ENCODE data around the gene LRCH4. TPM values are rescaled to one million over a fixed set of nuclear protein-coding genes. Genes with fewer than 3 reads are reported as not detected.

Gene LRCH4
- total and polyA plus RNA-seq, 2 donors (not counting 1 experiment from before 2014, with no cell fraction given): 288 to 289 TPM

- Histone ChIP-seq H3K27me3 (replicated peaks in 1 of 4; ENCODE audit: control extremely low read depth in 1 of 4, control insufficient read depth in 3 of 4, insufficient read depth in 4 of 4, low read length in 3 of 4) (no peaks in the 10 kb centered on the region), H3K4me3 (ENCODE audit: control extremely low read depth in 1 of 5, extremely low read depth in 1 of 5, insufficient read depth in 1 of 5, low read depth in 2 of 5, low read length in 4 of 5) (no peak overlapping the region), H3K9ac (ENCODE audit: low read length) (peak overlapping the region; percentile 14), H3K27ac (ENCODE audit: low read length in 2 of 2) (peak overlapping the region in 1 of 2 donors; percentile 12), H4K20me1 (ENCODE audit: control insufficient read depth, insufficient read depth, low read length, poor library complexity, severe bottlenecking) (no peaks in the 10 kb centered on the region), H3K36me3 (replicated peaks in 1 of 2; ENCODE audit: control extremely low read depth in 1 of 2, control insufficient read depth in 1 of 2, extremely low read depth in 1 of 2, insufficient read depth in 2 of 2, low read length in 1 of 2) (no peaks in the 10 kb centered on the region), H2AFZ (ENCODE audit: insufficient read depth, low read depth, low read length, poor library complexity, severe bottlenecking) (peak overlapping the region; percentile 30), H3K9me3 (ENCODE audit: control extremely low read depth in 1 of 3, control insufficient read depth in 2 of 3, insufficient read depth in 1 of 3, low read length in 2 of 3) (peaks cover 0 to 3% (median 0%) of the 10 kb centered on the region in 3 donors), H3K4me1 (ENCODE audit: control insufficient read depth in 2 of 2, insufficient read depth in 2 of 2, low read length in 2 of 2) (peaks cover 36 to 57% of the 10 kb centered on the region in 2 donors), H3K4me2 (replicated peaks; ENCODE audit: low read depth, low read length, poor library complexity, severe bottlenecking) (peak overlapping the region; percentile 38), H3K79me2 (ENCODE audit: control insufficient read depth, insufficient read depth, low read length) (peaks cover 42% of the 10 kb centered on the region)
- ChIA-PET POLR2A (interaction anchor here (0.6 kb wide), 1 partner anchor 314 kb away, joined by 9 read pairs; no protein-coding TSS in a partner anchor), CTCF (interaction anchor here (0.9 to 6.5 kb wide), 5 partner anchors 10 to 146 kb away, joined by 3 to 67 read pairs (median 4); no protein-coding TSS in a partner anchor)
- peaks cover 72% of the 10 kb centered on the region for H3K4me1 Mint-ChIP-seq
- no peaks in the 10 kb centered on the region for H3K9me3 Mint-ChIP-seq (ENCODE audit: insufficient read depth)
- no peaks in the 10 kb centered on the region for H3K27me3 Mint-ChIP-seq
- peak overlapping the region; percentile 43 for H3K27ac Mint-ChIP-seq
- WGBS (ENCODE audit: insufficient coverage): 70% methylated on average over 2 of the region's 3 CpGs
- no peak for DNase-seq
- intact Hi-C loops (cut with micrococcal nuclease): no loop called here
- ATAC-seq (ENCODE audit: low read depth): peak; percentile 31
- TF ChIP-seq EZH2 (IDR thresholded peaks at IDR 0.05; ENCODE audit: borderline replicate concordance, insufficient read depth, low read depth, low read length, poor library complexity, severe bottlenecking) (no peak), CTCF (IDR thresholded peaks at IDR 0.05) (no peak)
- peak overlapping the region; percentile 35 for H3K4me3 Mint-ChIP-seq
Measured at GRCh38 chr7:100545360-100546128, 40.4 kb downstream of the LRCH4 start.

GRCh38 chr7:100544967-100545359, 41.0 kb downstream of the LRCH4 start:
- CTCF ChIA-PET: interaction anchor here (0.8 to 6.5 kb wide), 6 partner anchors 11 to 147 kb away, joined by 3 to 67 read pairs (median 4); no protein-coding TSS in a partner anchor

More at GRCh38 chr7:100544967-100545359, 41.0 kb downstream of the LRCH4 start:
- peak overlapping the region; percentile 35 for H3K4me3 Mint-ChIP-seq
- H3K27me3 ChIP-seq (replicated peaks in 1 of 4; ENCODE audit: control extremely low read depth in 1 of 4, control insufficient read depth in 3 of 4, insufficient read depth in 4 of 4, low read length in 3 of 4): no peaks in the 10 kb centered on the region
- DNase-seq (no peak), ATAC-seq (ENCODE audit: low read depth) (no peak)
- H3K4me3 ChIP-seq (ENCODE audit: control extremely low read depth in 1 of 5, extremely low read depth in 1 of 5, insufficient read depth in 1 of 5, low read depth in 2 of 5, low read length in 4 of 5): no peak overlapping the region
- H3K4me1 Mint-ChIP-seq: peaks cover 69% of the 10 kb centered on the region
- H3K36me3 ChIP-seq (replicated peaks in 1 of 2; ENCODE audit: control extremely low read depth in 1 of 2, control insufficient read depth in 1 of 2, extremely low read depth in 1 of 2, insufficient read depth in 2 of 2, low read length in 1 of 2): no peaks in the 10 kb centered on the region
- no peak for TF ChIP-seq CTCF (IDR thresholded peaks at IDR 0.05)
- no peak for TF ChIP-seq EZH2 (IDR thresholded peaks at IDR 0.05; ENCODE audit: borderline replicate concordance, insufficient read depth, low read depth, low read length, poor library complexity, severe bottlenecking)
- H3K4me2 ChIP-seq (replicated peaks; ENCODE audit: low read depth, low read length, poor library complexity, severe bottlenecking): peak overlapping the region; percentile 38
- peaks cover 39 to 58% of the 10 kb centered on the region in 2 donors for H3K4me1 ChIP-seq (ENCODE audit: control insufficient read depth in 2 of 2, insufficient read depth in 2 of 2, low read length in 2 of 2)
- H3K79me2 ChIP-seq (ENCODE audit: control insufficient read depth, insufficient read depth, low read length): peaks cover 48% of the 10 kb centered on the region
- peak overlapping the region in 1 of 2 donors; percentile 12 for H3K27ac ChIP-seq (ENCODE audit: low read length in 2 of 2)
- peak overlapping the region; percentile 14 for H3K9ac ChIP-seq (ENCODE audit: low read length)
- intact Hi-C loops (cut with micrococcal nuclease): no loop called here
- peaks cover 0 to 3% (median 0%) of the 10 kb centered on the region in 3 donors for H3K9me3 ChIP-seq (ENCODE audit: control extremely low read depth in 1 of 3, control insufficient read depth in 2 of 3, insufficient read depth in 1 of 3, low read length in 2 of 3)
- WGBS (ENCODE audit: insufficient coverage): 78% methylated on average over 1 of the region's 1 CpG
- H4K20me1 ChIP-seq (ENCODE audit: control insufficient read depth, insufficient read depth, low read length, poor library complexity, severe bottlenecking): no peaks in the 10 kb centered on the region
- H3K27ac Mint-ChIP-seq: peak overlapping the region; percentile 43
- no peaks in the 10 kb centered on the region for H3K27me3 Mint-ChIP-seq
- H2AFZ ChIP-seq (ENCODE audit: insufficient read depth, low read depth, low read length, poor library complexity, severe bottlenecking): no peak overlapping the region
- no peaks in the 10 kb centered on the region for H3K9me3 Mint-ChIP-seq (ENCODE audit: insufficient read depth)
- POLR2A ChIA-PET: no interaction called here
